Panc1 (cell line): ENCODE data around the gene REN.

Source experiments
- POLR2AphosphoS5 ChIP-seq: IDR thresholded peaks from 2 replicates; pipeline ENCODE4 v1.6.1; 2012; ENCODE audit warnings: mild to moderate bottlenecking, low read depth, low read length, moderate library complexity
- TF ChIP-seq, protein P1 (sequence below): fragments of 450-650 bp; IDR thresholded peaks from 2 replicates; pipeline ENCODE4 v1.5.1; 2017; ENCODE audit warnings: mild to moderate bottlenecking
- TF ChIP-seq, protein P2 (sequence below), 2 experiments: IDR thresholded peaks; 2 replicates each; pipeline ENCODE4 v1.6.1; 2011 to 2012; ENCODE audit warnings: low read depth in 2 of 2, control low read depth in 1 of 2, low read length in 1 of 2, mild to moderate bottlenecking in 1 of 2, moderate library complexity in 1 of 2; ENCODE audit not compliant: insufficient read depth in 1 of 2

- TF ChIP-seq, protein P1, sequence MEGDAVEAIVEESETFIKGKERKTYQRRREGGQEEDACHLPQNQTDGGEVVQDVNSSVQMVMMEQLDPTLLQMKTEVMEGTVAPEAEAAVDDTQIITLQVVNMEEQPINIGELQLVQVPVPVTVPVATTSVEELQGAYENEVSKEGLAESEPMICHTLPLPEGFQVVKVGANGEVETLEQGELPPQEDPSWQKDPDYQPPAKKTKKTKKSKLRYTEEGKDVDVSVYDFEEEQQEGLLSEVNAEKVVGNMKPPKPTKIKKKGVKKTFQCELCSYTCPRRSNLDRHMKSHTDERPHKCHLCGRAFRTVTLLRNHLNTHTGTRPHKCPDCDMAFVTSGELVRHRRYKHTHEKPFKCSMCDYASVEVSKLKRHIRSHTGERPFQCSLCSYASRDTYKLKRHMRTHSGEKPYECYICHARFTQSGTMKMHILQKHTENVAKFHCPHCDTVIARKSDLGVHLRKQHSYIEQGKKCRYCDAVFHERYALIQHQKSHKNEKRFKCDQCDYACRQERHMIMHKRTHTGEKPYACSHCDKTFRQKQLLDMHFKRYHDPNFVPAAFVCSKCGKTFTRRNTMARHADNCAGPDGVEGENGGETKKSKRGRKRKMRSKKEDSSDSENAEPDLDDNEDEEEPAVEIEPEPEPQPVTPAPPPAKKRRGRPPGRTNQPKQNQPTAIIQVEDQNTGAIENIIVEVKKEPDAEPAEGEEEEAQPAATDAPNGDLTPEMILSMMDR, result no peak
- no peak for TF ChIP-seq POLR2AphosphoS5
- TF ChIP-seq, protein P2, sequence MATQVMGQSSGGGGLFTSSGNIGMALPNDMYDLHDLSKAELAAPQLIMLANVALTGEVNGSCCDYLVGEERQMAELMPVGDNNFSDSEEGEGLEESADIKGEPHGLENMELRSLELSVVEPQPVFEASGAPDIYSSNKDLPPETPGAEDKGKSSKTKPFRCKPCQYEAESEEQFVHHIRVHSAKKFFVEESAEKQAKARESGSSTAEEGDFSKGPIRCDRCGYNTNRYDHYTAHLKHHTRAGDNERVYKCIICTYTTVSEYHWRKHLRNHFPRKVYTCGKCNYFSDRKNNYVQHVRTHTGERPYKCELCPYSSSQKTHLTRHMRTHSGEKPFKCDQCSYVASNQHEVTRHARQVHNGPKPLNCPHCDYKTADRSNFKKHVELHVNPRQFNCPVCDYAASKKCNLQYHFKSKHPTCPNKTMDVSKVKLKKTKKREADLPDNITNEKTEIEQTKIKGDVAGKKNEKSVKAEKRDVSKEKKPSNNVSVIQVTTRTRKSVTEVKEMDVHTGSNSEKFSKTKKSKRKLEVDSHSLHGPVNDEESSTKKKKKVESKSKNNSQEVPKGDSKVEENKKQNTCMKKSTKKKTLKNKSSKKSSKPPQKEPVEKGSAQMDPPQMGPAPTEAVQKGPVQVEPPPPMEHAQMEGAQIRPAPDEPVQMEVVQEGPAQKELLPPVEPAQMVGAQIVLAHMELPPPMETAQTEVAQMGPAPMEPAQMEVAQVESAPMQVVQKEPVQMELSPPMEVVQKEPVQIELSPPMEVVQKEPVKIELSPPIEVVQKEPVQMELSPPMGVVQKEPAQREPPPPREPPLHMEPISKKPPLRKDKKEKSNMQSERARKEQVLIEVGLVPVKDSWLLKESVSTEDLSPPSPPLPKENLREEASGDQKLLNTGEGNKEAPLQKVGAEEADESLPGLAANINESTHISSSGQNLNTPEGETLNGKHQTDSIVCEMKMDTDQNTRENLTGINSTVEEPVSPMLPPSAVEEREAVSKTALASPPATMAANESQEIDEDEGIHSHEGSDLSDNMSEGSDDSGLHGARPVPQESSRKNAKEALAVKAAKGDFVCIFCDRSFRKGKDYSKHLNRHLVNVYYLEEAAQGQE (IDR thresholded peaks at IDR 0.05; ENCODE audit: insufficient read depth in 1 of 2, low read depth in 2 of 2, low read length in 1 of 2), result no peak
Measured at GRCh38 chr1:204150702-204151551, 15.2 kb downstream of the REN start.
